Measurements from ENCODE around the gene STK11IP.

The STK11IP gene

GRCh38 chr2:219620546-219620945 is 22.9 kb downstream of the STK11IP start:
- DNase-seq = no peak

GRCh38 chr2:219621935-219622334 is 24.3 kb downstream of the STK11IP start:
- DNase-seq = no peak

GRCh38 chr2:219622472-219622871 is 24.8 kb downstream of the STK11IP start:
- DNase-seq = no peak

- DNase-seq = no peak
Observed at GRCh38 chr2:219624565-219624964, 26.9 kb downstream of the STK11IP start.

- DNase-seq = no peak
Observed at GRCh38 chr2:219625179-219625578, 27.5 kb downstream of the STK11IP start.

- DNase-seq = no peak
Observed at GRCh38 chr2:219626540-219626939, 28.9 kb downstream of the STK11IP start.

GRCh38 chr2:219627103-219628100 is 29.7 kb downstream of the STK11IP start, which contains the start of gene SLC4A3:
TSS of gene SLC4A3 (plus strand) at chr2:219627630. CDS start at chr2:219627993, 363 bp downstream.
- DNase-seq = no peak

GRCh38 chr2:219628235-219628985 is 30.8 kb downstream of the STK11IP start:
- DNase-seq = no peak

- no peak for DNase-seq
Observed at GRCh38 chr2:219628986-219629901, 31.6 kb downstream of the STK11IP start.

GRCh38 chr2:219629976-219630695 is 32.5 kb downstream of the STK11IP start:
- DNase-seq = no peak

GRCh38 chr2:219630770-219631405 is 33.2 kb downstream of the STK11IP start:
- no peak for DNase-seq

- DNase-seq = no peak
Observed at GRCh38 chr2:219631406-219631891, 33.8 kb downstream of the STK11IP start.

- DNase-seq = no peak
Observed at GRCh38 chr2:219631904-219632759, 34.5 kb downstream of the STK11IP start.

GRCh38 chr2:219632760-219633105 is 35.1 kb downstream of the STK11IP start:
- no peak for DNase-seq

- DNase-seq = no peak
Observed at GRCh38 chr2:219633276-219634065, 35.8 kb downstream of the STK11IP start.

GRCh38 chr2:219634171-219634940 is 36.7 kb downstream of the STK11IP start:
- no peak for DNase-seq

- no peak for DNase-seq
Observed at GRCh38 chr2:219634951-219635751, 37.5 kb downstream of the STK11IP start.

All from bone marrow (tissue), 2 donors.